ENCODE results near the gene TNFRSF8. TPM values are rescaled to one million over a fixed set of nuclear protein-coding genes. Genes with fewer than 3 reads are reported as not detected.

Gene TNFRSF8
- total RNA-seq, 2 donors from 2014 or later, result 3.0 to 6.0 TPM

DNA sequence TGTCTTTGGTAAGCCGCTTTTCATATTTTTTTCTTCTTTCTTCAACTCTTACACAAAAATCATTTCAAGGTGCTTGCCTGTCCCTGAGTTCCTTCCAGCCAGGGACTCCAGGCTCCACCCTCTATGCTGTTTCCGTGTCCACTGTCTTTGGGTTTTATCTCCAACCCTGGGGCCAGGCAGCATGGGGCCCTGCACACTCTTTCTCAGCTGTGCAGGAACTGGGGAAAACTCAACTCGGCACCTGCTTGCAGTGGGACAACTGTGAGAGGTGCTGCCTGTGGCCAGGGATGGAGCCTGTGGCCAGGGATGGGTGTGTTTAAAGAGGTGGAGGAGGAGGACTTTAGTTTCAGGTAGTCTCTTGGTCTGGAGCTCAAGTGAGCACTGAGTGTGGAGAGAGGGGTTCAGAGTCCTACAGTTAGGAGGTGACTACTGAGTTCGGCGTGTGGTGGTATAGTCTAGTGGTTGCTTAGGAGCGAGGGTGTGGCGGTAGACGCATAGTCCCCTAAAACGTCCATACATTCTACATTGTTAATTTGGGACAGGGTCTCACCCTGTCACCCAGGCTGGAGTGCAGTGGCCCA, 13.4 kb downstream of the TNFRSF8 start:
- H3K27me3 ChIP-seq, result no peaks in the 10 kb centered on the region
- H3K27ac ChIP-seq, result no peak overlapping the region
- no peak for DNase-seq (ENCODE audit: low spot score)
- TF ChIP-seq, protein P1, sequence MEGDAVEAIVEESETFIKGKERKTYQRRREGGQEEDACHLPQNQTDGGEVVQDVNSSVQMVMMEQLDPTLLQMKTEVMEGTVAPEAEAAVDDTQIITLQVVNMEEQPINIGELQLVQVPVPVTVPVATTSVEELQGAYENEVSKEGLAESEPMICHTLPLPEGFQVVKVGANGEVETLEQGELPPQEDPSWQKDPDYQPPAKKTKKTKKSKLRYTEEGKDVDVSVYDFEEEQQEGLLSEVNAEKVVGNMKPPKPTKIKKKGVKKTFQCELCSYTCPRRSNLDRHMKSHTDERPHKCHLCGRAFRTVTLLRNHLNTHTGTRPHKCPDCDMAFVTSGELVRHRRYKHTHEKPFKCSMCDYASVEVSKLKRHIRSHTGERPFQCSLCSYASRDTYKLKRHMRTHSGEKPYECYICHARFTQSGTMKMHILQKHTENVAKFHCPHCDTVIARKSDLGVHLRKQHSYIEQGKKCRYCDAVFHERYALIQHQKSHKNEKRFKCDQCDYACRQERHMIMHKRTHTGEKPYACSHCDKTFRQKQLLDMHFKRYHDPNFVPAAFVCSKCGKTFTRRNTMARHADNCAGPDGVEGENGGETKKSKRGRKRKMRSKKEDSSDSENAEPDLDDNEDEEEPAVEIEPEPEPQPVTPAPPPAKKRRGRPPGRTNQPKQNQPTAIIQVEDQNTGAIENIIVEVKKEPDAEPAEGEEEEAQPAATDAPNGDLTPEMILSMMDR (IDR thresholded peaks at IDR 0.05), result no peak
- H3K4me1 ChIP-seq, result peaks cover 0 to 5% of the 10 kb centered on the region in 2 donors
- no peak overlapping the region for H3K4me3 ChIP-seq
- no peaks in the 10 kb centered on the region for H3K36me3 ChIP-seq
- no peaks in the 10 kb centered on the region for H3K9me3 ChIP-seq

DNA sequence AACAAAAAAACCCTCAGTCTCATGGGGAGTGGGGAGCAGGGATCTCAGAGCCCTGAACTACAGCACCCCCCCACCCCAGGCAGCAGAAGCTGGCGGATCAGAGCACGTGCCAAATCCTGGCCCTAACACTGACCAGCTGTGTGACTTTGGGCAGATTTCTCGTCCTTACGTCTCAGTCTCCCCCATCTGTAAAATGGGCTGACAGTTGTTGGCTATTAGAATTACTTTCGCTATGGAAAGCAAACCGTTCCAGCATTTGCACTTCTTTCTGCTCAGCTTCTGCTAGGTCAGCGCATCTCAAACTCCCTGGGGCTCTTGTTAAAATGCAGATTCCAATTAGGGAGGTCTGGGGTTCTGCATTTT, 15.5 kb downstream of the TNFRSF8 start:
- Histone ChIP-seq H3K9me3 (peaks cover 0 to 12% of the 10 kb centered on the region in 2 donors), H3K27me3 (no peaks in the 10 kb centered on the region), H3K27ac (no peak overlapping the region), H3K4me1 (peaks cover 0 to 5% of the 10 kb centered on the region in 2 donors), H3K4me3 (no peak overlapping the region), H3K36me3 (no peaks in the 10 kb centered on the region)
- no peak for DNase-seq (ENCODE audit: low spot score)
- TF ChIP-seq, protein P1 (IDR thresholded peaks at IDR 0.05), result no peak

DNA sequence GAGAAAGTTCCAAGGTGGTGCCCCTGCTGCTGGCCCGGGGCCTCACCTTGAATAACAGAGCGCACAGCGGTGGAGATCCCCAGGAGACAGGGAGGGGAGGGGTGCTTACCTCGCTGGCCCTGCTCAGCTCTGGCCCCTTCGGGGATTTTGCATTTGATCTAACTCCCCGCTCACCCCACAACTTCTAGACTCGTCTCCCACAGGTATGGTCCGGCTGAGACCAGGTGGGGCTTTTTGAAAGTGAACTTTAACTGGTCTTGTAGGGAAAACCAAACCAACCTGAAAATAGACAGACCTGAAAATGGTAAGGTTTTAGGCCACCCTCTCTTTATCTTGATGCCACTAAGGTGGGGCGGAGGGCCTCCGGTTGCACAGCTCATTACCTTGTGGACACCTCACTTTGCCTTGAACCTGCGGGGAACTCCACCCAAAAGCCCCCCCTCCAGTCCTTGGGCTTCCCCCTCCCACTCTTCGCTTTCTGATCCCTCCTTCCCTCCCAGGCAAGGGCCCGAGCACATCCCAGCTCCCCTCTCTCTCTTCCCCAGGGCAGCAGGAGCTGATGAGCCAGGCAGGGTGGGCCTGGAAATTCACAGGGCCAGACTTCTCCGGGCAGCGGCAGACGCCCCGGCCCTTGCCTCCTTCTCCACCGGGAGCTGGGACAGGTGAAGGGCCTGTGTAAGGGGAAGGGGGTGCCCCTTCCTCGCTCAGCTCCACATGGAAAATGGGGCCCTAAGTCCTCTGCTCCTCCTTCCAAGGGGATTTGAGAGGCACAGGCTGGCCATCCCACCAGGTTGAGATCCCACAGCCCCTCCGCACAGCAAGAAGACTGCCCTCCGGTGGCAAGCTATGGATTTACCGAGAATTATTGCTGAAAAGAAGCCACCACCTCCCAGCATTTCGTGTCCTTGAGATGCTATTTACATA, 16.1 kb downstream of the TNFRSF8 start:
- no peaks in the 10 kb centered on the region for H3K27me3 ChIP-seq

DNA sequence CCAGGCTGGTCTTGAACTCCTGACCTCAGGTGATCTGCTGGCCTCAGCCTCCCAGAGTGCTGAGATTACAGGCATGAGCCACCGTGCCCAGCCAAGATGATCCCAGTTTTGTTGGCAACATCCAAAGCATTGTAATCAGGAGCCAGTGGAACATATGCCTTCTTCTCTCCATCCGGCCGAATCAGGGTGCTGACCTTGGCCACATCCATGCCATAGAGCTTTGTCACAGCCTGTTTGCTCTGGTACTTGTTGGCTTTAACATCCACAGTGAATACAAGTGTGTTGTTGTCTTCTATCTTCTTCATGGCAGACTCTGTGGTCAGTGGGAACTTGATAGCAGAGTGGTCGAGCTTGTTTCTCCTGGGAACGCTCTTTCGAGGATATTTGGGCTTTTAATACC, 17.1 kb downstream of the TNFRSF8 start:
- Histone ChIP-seq H3K4me1 (peaks cover 0 to 3% of the 10 kb centered on the region in 2 donors), H3K4me3 (no peak overlapping the region), H3K36me3 (no peaks in the 10 kb centered on the region), H3K27ac (no peak overlapping the region), H3K27me3 (no peaks in the 10 kb centered on the region), H3K9me3 (peaks cover 0 to 13% of the 10 kb centered on the region in 2 donors)
- TF ChIP-seq, protein P1 (IDR thresholded peaks at IDR 0.05), result no peak
- DNase-seq (ENCODE audit: low spot score), result no peak

More for the DNA sequence above, 16.1 kb downstream of the TNFRSF8 start:
- no peak overlapping the region for H3K27ac ChIP-seq
- H3K4me1 ChIP-seq, result peaks cover 0 to 5% of the 10 kb centered on the region in 2 donors
- no peaks in the 10 kb centered on the region for H3K36me3 ChIP-seq
- TF ChIP-seq, protein P1 (IDR thresholded peaks at IDR 0.05), result peak in 1 of 2 donors; percentile 49
- no peak for DNase-seq (ENCODE audit: low spot score)
- H3K4me3 ChIP-seq, result no peak overlapping the region
- H3K9me3 ChIP-seq, result peaks cover 0 to 13% of the 10 kb centered on the region in 2 donors

DNA sequence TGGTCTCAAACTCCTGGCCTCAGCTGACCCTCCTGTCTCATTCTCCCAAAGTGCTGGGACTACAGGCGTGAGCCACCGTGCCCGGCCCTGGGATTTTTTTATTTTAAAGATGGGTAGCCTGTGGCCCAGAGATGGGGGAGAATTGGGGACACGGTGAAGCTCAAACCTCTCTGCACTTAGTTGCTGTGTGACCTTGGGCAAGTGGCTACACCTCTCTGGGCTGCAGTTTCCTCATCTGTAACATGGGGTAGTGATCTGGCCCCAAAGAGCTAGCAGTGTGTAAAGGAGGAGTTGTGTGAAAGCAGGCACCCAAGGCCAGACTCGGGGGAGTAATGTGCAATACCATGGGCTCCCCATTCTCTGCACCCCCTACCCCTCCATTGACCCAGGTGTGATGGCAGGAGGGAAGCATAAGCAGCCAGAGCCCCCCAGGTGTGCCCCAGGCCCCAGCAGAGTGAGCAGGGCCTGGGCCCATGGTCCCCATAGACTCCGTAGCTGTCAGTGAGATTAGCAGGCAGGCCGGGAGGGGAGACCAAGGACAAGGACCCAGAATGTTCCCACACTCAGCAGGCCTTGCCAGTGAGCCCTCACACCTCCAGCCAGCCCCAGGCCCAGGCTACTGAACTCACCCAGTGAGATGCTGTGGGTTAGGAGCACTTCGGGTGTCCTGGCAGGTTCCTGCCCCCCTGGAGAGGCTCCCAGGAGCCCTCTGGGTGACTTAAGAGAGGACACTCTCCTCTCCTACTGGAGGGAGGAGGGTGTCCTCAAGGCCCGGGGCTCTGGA, 17.9 kb downstream of the TNFRSF8 start:
- no peaks in the 10 kb centered on the region for H3K4me1 ChIP-seq
- H3K36me3 ChIP-seq, result no peaks in the 10 kb centered on the region
- peaks cover 0 to 13% of the 10 kb centered on the region in 2 donors for H3K9me3 ChIP-seq
- no peak for DNase-seq (ENCODE audit: low spot score)
- no peak overlapping the region for H3K27ac ChIP-seq
- TF ChIP-seq, protein P1 (IDR thresholded peaks at IDR 0.05), result no peak
- H3K4me3 ChIP-seq, result no peak overlapping the region
- H3K27me3 ChIP-seq, result no peaks in the 10 kb centered on the region
